GM23338 (cell line): Measurements from ENCODE around the gene ATP10A. TPM values are rescaled to one million over a fixed set of nuclear protein-coding genes. Genes with fewer than 3 reads are reported as not detected.

Experiments used
- ATAC-seq: fragments of 200-7000 bp; cut with Tn5 transposase; 3 replicates; pipeline ENCODE4 v1.9.1; 2020
- DNase-seq: peaks from one replicate; pipeline ENCODE4 v3.0.0-alpha.2; 2015; ENCODE audit warnings: low spot score
- H2AFZ ChIP-seq: fragments of 200-600 bp; sonication (generic); 2 replicates; pipeline ENCODE4 v1.8.0; 2016; ENCODE audit warnings: antibody characterized with exemption, mild to moderate bottlenecking, moderate library complexity
- H3F3A ChIP-seq: fragments of 200-600 bp; sonication (generic); replicated peaks from 2 replicates; pipeline ENCODE4 v1.8.0; 2017; ENCODE audit warnings: antibody characterized with exemption, mixed run types, low read depth
- H3K27ac ChIP-seq: fragments of 200-600 bp; sonication (generic); 2 replicates; pipeline ENCODE4 v1.6.1; 2016; ENCODE audit warnings: low read depth
- H3K27me3 ChIP-seq: fragments of 200-600 bp; sonication (generic); 2 replicates; pipeline ENCODE4 v1.8.0; 2016; ENCODE audit warnings: mild to moderate bottlenecking, mixed run types, moderate library complexity; ENCODE audit not compliant: insufficient read depth
- H3K36me3 ChIP-seq: fragments of 200-600 bp; sonication (generic); 2 replicates; pipeline ENCODE4 v1.8.0; 2016; ENCODE audit warnings: mild to moderate bottlenecking; ENCODE audit not compliant: insufficient read depth
- H3K4me1 ChIP-seq: fragments of 200-600 bp; sonication (generic); 2 replicates; pipeline ENCODE4 v1.8.0; 2016; ENCODE audit warnings: mild to moderate bottlenecking, moderate library complexity; ENCODE audit not compliant: insufficient read depth
- H3K4me2 ChIP-seq: fragments of 200-600 bp; sonication (generic); 2 replicates; pipeline ENCODE4 v1.7.1; 2017; ENCODE audit warnings: mixed run types
- H3K4me3 ChIP-seq: fragments of 200-600 bp; sonication (generic); 2 replicates; pipeline ENCODE4 v1.6.1; 2016; ENCODE audit warnings: mixed run types
- H3K79me2 ChIP-seq: fragments of 200-600 bp; sonication (generic); replicated peaks from 2 replicates; pipeline ENCODE4 v1.8.0; 2017; ENCODE audit warnings: mild to moderate bottlenecking; ENCODE audit not compliant: insufficient read depth
- H3K9me2 ChIP-seq: fragments of 200-600 bp; sonication (generic); 2 replicates; pipeline ENCODE4 v1.8.0; 2017; ENCODE audit not compliant: insufficient read depth
- H4K20me1 ChIP-seq: fragments of 200-600 bp; sonication (generic); replicated peaks from 2 replicates; pipeline ENCODE4 v1.8.0; 2017; ENCODE audit warnings: mild to moderate bottlenecking; ENCODE audit not compliant: insufficient read depth
- H3K27ac Mint-ChIP-seq: 2 replicates; pipeline ENCODE4 v1.8.0; 2020; ENCODE audit warnings: inconsistent platforms, mild to moderate bottlenecking, moderate library complexity, mixed read lengths
- H3K27me3 Mint-ChIP-seq: 3 replicates; pipeline ENCODE4 v1.8.0; 2022; ENCODE audit warnings: low read depth, mild to moderate bottlenecking, moderate library complexity, mixed read lengths, inconsistent platforms; ENCODE audit not compliant: insufficient read depth, poor library complexity
- H3K36me3 Mint-ChIP-seq: 3 replicates; pipeline ENCODE4 v1.8.0; 2021; ENCODE audit warnings: low read depth, mild to moderate bottlenecking, inconsistent platforms, moderate library complexity, mixed read lengths
- H3K4me1 Mint-ChIP-seq: 3 replicates; pipeline ENCODE4 v1.8.0; 2020; ENCODE audit warnings: mild to moderate bottlenecking, inconsistent platforms, mixed read lengths
- H3K4me3 Mint-ChIP-seq: 3 replicates; pipeline ENCODE4 v1.8.0; 2021; ENCODE audit warnings: moderate library complexity, mild to moderate bottlenecking, inconsistent platforms, mixed read lengths
- H3K9me3 Mint-ChIP-seq: 3 replicates; pipeline ENCODE4 v1.8.0; 2020; ENCODE audit warnings: moderate library complexity, mild to moderate bottlenecking, inconsistent platforms, mixed read lengths
- CREB1 ChIP-seq: fragments of 250-450 bp; sonication (Bioruptor Pico); IDR thresholded peaks from 2 replicates; pipeline ENCODE4 v1.5.0; 2020; ENCODE audit warnings: low read depth, mild to moderate bottlenecking, moderate library complexity
- ETS1 ChIP-seq: IDR thresholded peaks from 2 replicates; pipeline ENCODE4 v1.6.1; 2016; ENCODE audit warnings: antibody characterized with exemption
- EZH2phosphoT487 ChIP-seq: fragments of 200-600 bp; sonication (generic); IDR thresholded peaks from one replicate; pipeline ENCODE4 v1.8.1; 2018; ENCODE audit warnings: antibody characterized with exemption; ENCODE audit not compliant: unreplicated experiment
- STAT1 ChIP-seq: IDR thresholded peaks from one replicate; pipeline ENCODE4 v1.6.1; 2016; ENCODE audit warnings: antibody characterized with exemption; ENCODE audit not compliant: unreplicated experiment
- ZNF114 ChIP-seq: fragments of 250-450 bp; sonication (Bioruptor Pico); IDR thresholded peaks from 2 replicates; pipeline ENCODE4 v1.5.0; 2020; ENCODE audit warnings: mild to moderate bottlenecking, moderate library complexity
- polyA plus RNA-seq: library from polyadenylated mRNA; unstranded; fragments of >200 nt; fragmentation: Nextera tagmentation; extraction: Ambion mirVana; gene quantifications from 2 replicates; pipeline ENCODE4 v1.2.1, GENCODE V29; 2016
- total RNA-seq: library from RNA; depleted of rRNA; stranded (reverse); fragments of >200 nt; shearing (Covaris generic); gene quantifications from 2 replicates; pipeline ENCODE4 v1.2.3, GENCODE V29; 2014
- TF ChIP-seq, protein P1 (sequence below): fragments of 250-450 bp; sonication (Bioruptor Pico); IDR thresholded peaks from 2 replicates; pipeline ENCODE4 v1.5.0; 2020; ENCODE audit warnings: mild to moderate bottlenecking, moderate library complexity

Gene ATP10A
- total and polyA plus RNA-seq, 2 experiments from 2014 or later, result 0.36 to 5.6 TPM

DNA sequence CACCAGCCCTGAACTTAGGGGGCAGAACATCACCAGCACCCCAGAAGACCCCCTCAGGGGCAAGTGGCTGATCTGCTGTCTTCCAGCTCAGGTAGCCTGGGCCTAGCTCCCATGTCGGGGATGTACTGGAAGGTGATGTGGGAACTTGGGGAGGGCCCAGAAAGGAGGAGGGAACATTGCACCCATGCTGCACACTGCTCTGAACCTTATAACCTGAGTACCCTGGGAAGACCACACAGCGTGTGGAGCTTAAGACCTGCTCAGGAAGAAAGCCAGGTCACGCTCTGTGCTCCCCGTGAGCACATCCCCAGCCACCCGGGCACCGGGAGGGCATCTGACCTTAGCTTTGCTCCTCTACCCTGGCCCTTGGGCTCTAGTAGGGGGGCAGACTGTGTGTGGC, 159.4 kb downstream of the ATP10A start:
- Mint-ChIP-seq H3K4me3 (no peak overlapping the region), H3K4me1 (0 out of 3 replicates have a peak, but pooled peaks cover 2% of the 10 kb centered on the region), H3K27ac (no peak overlapping the region), H3K27me3 (peaks cover 10% of the 10 kb centered on the region), H3K9me3 (no peaks in the 10 kb centered on the region), H3K36me3 (no peaks in the 10 kb centered on the region)
- Histone ChIP-seq H3K27ac (no peak overlapping the region), H3F3A (no peaks in the 10 kb centered on the region), H3K27me3 (no peaks in the 10 kb centered on the region), H3K4me3 (no peak overlapping the region), H3K4me2 (no peak overlapping the region), H4K20me1 (no peaks in the 10 kb centered on the region), H3K36me3 (no peaks in the 10 kb centered on the region), H2AFZ (no peak overlapping the region), H3K4me1 (no peaks in the 10 kb centered on the region), H3K9me2 (no peaks in the 10 kb centered on the region), H3K79me2 (no peaks in the 10 kb centered on the region)
- DNase-seq (no peak), ATAC-seq (no peak)
- TF ChIP-seq EZH2phosphoT487, result no peak
- TF ChIP-seq CREB1 (CRISPR knock-in tag), result no peak
- TF ChIP-seq ZNF114 (CRISPR knock-in tag), result no peak
- TF ChIP-seq STAT1, result no peak
- TF ChIP-seq ETS1, result no peak
- TF ChIP-seq, protein P1, sequence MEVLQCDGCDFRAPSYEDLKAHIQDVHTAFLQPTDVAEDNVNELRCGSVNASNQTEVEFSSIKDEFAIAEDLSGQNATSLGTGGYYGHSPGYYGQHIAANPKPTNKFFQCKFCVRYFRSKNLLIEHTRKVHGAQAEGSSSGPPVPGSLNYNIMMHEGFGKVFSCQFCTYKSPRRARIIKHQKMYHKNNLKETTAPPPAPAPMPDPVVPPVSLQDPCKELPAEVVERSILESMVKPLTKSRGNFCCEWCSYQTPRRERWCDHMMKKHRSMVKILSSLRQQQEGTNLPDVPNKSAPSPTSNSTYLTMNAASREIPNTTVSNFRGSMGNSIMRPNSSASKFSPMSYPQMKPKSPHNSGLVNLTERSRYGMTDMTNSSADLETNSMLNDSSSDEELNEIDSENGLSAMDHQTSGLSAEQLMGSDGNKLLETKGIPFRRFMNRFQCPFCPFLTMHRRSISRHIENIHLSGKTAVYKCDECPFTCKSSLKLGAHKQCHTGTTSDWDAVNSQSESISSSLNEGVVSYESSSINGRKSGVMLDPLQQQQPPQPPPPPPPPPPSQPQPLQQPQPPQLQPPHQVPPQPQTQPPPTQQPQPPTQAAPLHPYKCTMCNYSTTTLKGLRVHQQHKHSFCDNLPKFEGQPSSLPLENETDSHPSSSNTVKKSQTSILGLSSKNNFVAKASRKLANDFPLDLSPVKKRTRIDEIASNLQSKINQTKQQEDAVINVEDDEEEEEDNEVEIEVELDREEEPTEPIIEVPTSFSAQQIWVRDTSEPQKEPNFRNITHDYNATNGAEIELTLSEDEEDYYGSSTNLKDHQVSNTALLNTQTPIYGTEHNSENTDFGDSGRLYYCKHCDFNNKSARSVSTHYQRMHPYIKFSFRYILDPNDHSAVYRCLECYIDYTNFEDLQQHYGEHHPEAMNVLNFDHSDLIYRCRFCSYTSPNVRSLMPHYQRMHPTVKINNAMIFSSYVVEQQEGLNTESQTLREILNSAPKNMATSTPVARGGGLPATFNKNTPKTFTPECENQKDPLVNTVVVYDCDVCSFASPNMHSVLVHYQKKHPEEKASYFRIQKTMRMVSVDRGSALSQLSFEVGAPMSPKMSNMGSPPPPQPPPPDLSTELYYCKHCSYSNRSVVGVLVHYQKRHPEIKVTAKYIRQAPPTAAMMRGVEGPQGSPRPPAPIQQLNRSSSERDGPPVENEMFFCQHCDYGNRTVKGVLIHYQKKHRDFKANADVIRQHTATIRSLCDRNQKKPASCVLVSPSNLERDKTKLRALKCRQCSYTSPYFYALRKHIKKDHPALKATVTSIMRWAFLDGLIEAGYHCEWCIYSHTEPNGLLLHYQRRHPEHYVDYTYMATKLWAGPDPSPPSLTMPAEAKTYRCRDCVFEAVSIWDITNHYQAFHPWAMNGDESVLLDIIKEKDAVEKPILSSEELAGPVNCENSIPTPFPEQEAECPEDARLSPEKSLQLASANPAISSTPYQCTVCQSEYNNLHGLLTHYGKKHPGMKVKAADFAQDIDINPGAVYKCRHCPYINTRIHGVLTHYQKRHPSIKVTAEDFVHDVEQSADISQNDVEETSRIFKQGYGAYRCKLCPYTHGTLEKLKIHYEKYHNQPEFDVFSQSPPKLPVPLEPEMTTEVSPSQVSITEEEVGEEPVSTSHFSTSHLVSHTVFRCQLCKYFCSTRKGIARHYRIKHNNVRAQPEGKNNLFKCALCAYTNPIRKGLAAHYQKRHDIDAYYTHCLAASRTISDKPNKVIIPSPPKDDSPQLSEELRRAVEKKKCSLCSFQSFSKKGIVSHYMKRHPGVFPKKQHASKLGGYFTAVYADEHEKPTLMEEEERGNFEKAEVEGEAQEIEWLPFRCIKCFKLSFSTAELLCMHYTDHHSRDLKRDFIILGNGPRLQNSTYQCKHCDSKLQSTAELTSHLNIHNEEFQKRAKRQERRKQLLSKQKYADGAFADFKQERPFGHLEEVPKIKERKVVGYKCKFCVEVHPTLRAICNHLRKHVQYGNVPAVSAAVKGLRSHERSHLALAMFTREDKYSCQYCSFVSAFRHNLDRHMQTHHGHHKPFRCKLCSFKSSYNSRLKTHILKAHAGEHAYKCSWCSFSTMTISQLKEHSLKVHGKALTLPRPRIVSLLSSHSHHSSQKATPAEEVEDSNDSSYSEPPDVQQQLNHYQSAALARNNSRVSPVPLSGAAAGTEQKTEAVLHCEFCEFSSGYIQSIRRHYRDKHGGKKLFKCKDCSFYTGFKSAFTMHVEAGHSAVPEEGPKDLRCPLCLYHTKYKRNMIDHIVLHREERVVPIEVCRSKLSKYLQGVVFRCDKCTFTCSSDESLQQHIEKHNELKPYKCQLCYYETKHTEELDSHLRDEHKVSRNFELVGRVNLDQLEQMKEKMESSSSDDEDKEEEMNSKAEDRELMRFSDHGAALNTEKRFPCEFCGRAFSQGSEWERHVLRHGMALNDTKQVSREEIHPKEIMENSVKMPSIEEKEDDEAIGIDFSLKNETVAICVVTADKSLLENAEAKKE (CRISPR knock-in tag), result no peak
